AG09309 (cell line): ENCODE data around the gene CCDC92.

Source experiments
- DNase-seq: peaks from one replicate; pipeline ENCODE4 v3.0.0-alpha.2; 2010; ENCODE audit warnings: low read depth
- H3K4me3 ChIP-seq: 2 replicates; pipeline ENCODE4 v1.5.1; 2011; ENCODE audit warnings: mild to moderate bottlenecking, low read depth, low read length, moderate library complexity; ENCODE audit not compliant: control insufficient read depth
- TF ChIP-seq, protein P1 (sequence below): IDR thresholded peaks from 2 replicates; pipeline ENCODE4 v1.5.1; 2011; ENCODE audit warnings: mild to moderate bottlenecking, low read depth, low read length, inconsistent platforms; ENCODE audit not compliant: insufficient read depth, control insufficient read depth; ENCODE audit errors: missing control alignments

The CCDC92 gene

DNA sequence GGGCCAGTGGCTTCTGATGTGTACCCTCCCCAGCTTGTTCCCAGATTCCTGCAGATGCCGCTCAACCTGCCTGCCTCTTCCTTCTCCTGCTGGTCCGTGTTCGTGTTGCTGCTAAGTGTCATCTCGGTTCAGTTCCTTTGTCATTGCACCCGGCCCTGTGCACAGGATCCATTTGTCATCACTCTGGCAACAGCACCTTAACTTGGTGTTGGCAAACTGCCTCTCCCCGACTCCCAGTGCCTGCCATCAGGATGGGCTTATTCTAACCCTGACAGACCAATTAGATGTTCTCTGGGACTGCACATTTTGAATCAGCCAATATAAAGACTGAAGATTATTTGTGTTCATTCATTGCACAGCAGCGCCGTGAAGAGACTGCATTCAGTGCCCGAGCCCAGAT lies 73.3 kb downstream of the CCDC92 start:
- no peak for DNase-seq
- TF ChIP-seq, protein P1, sequence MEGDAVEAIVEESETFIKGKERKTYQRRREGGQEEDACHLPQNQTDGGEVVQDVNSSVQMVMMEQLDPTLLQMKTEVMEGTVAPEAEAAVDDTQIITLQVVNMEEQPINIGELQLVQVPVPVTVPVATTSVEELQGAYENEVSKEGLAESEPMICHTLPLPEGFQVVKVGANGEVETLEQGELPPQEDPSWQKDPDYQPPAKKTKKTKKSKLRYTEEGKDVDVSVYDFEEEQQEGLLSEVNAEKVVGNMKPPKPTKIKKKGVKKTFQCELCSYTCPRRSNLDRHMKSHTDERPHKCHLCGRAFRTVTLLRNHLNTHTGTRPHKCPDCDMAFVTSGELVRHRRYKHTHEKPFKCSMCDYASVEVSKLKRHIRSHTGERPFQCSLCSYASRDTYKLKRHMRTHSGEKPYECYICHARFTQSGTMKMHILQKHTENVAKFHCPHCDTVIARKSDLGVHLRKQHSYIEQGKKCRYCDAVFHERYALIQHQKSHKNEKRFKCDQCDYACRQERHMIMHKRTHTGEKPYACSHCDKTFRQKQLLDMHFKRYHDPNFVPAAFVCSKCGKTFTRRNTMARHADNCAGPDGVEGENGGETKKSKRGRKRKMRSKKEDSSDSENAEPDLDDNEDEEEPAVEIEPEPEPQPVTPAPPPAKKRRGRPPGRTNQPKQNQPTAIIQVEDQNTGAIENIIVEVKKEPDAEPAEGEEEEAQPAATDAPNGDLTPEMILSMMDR: no peak
- no peak overlapping the region for H3K4me3 ChIP-seq

DNA sequence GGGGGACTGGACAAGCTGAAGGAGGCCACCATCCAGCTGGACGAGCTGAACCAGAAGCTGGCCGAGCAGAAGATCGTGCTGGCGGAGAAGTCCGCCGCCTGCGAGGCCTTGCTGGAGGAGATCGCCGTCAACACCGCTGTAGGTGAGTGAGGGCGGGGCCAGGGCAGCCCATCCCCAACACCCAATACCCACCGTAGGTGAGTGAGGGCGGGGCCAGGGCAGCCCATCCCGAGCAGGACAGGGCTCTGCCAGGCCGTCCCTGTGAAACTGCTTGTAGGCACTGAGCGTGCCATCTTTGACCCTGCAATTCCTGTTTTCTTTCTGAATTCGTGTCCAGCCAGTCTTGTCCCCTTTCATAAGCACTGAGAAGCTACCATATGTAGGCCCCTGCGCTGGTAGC lies 74.0 kb downstream of the CCDC92 start:
- TF ChIP-seq, protein P1: no peak
- no peak for DNase-seq
- H3K4me3 ChIP-seq: no peak overlapping the region

DNA sequence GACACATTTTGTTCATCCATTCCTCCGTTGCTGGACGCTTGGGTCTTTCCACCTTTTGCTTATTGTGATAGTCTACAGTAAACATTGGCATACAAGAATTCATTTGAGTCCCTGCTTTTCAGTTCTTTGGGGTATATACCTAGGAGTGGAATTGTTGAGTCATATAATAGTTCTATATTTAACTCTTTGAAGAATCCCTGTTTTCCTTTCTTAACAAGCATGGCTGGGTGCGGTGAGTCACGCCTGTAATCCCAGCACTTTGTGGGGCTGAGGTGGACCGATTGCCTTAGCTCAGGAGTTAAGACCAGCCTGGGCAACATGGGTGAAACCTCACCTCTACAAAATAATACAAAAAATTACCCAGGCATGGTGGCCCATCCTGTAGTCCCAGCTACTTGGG lies 75.4 kb downstream of the CCDC92 start:
- H3K4me3 ChIP-seq: peak overlapping the region; percentile 24
- DNase-seq: peak; percentile 61
- TF ChIP-seq, protein P1: no peak

DNA sequence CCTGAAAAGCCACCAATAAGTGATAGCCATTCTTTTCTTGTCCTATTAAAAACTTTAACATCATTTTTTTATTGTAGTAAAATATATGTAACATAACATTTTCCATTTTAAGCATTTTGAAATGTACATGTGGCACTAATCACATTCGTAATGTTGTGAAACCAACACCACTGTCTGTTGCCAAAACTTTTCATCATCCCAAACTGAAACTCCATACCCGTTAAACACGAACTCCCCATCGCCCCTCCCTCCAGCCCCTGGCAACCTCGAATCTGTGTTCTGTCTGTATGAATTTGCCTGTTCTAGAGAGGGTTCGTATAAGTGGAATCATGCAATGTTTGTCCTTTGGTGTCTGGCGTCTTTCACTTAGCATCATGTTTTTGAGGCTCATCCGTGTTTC lies 75.9 kb downstream of the CCDC92 start:
- peak overlapping the region; percentile 24 for H3K4me3 ChIP-seq
- peak; percentile 75 for DNase-seq
- TF ChIP-seq, protein P1: no peak

DNA sequence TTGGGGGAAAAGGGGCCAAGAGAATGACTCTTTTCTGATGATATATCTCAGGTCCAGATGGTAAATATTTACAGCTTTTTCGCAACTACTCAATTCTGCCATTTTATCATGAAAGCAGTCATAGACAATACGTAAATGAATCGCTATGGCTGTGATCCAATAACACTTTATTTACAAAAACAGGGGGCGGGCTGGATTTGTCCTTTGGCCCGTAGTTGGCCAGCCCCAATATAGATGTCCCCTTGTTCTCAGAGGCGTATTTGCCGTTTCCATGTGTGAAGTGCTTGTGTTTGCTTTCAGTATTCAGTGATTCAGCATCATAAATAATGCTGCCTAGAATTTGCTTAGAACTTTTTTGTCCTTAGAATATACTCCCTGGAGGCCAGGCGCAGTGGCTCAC lies 77.2 kb downstream of the CCDC92 start:
- no peak for DNase-seq
- H3K4me3 ChIP-seq: no peak overlapping the region
- TF ChIP-seq, protein P1: no peak

DNA sequence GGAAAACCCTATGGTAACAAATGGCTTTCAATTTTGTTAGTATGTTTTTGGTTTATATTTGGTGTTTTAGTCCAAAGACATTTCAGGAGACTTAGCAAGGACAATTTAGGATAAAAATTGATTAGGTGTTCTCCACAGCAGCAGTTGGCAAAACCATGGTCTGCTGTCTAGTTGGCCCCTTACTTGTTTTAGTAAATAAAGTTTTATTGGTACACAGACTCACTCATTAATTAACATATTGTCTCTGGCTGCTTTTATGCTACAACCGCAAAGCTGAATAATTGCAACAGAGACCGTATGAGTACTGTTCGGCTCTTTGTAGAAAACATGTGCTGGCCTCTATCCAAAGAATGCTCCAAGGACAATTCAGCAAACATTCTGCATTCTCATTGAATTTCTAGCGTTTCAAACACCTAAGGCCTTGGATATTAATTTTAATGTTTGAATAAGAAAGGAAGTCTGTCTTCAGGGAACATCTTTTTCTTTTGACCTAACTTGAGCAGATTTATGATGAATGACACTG lies 77.7 kb downstream of the CCDC92 start:
- TF ChIP-seq, protein P1: no peak
- no peak for DNase-seq
- H3K4me3 ChIP-seq: no peak overlapping the region

DNA sequence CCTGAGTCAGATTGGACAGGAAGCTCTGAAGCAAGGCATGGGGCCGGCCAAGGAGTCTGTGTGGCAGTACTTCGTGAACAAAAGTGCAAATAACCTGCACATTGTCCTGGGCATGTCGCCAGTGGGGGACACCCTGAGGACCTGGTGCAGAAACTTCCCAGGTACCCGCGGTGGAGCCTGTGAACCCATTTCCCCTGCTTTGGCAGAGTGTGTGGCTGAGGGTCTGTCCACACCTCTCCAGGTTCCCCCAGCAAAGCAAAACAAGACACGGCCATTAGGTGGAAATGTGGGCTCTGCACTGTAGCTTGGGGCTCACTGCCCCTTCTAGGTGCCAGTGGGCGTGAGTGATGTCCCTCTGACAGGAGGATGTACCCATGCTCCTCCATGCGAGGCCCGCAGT lies 79.4 kb downstream of the CCDC92 start:
- H3K4me3 ChIP-seq: no peak overlapping the region
- TF ChIP-seq, protein P1: no peak
- no peak for DNase-seq
